GM18861 (cell line): ENCODE measurements around the gene ULK3.

Experiments
- ATAC-seq: cut with Tn5 transposase; IDR thresholded peaks from one replicate; pipeline ENCODE4 v1.9.1; 2021; ENCODE audit not compliant: unreplicated experiment

The ULK3 gene

DNA sequence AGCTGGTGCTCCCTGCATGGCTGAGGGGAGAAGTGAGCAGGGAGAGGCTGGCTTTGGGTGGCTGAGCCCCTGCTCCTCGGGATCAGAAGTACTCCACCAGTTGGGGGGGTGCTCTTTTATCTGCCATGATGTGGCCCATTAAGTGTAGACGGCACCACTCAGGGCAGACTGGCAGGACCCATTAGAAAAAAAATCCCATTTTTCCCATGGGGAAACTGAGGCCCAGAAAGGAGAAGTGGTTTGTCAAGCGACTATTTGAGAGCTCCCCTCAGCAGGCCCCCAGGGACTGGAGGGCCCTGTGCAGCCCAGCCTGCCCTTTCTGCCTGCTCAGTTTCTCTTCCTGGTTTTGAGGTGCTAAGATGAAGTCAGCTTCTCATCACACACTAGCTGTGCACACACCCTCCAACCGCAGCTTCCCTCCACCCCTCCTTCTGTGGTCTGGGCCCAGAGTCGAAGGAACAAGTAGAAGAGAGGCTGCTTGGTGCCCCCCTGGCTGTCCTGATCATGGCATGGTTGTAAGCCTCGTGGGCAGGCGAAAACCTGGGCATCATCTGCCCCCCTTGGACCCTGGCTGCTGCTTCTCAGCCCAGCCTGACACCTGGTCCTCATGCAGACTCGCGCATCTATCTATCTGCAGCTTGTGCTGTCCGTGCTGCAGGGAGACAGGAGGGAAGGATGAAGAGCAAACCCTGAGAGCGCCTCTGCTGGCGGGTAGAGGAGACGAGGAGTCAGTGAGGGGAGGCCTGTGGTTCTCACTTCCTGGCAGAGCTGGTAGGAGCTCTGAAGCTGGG, 55.5 kb downstream of the ULK3 start:
- peak; percentile 29 for ATAC-seq

DNA sequence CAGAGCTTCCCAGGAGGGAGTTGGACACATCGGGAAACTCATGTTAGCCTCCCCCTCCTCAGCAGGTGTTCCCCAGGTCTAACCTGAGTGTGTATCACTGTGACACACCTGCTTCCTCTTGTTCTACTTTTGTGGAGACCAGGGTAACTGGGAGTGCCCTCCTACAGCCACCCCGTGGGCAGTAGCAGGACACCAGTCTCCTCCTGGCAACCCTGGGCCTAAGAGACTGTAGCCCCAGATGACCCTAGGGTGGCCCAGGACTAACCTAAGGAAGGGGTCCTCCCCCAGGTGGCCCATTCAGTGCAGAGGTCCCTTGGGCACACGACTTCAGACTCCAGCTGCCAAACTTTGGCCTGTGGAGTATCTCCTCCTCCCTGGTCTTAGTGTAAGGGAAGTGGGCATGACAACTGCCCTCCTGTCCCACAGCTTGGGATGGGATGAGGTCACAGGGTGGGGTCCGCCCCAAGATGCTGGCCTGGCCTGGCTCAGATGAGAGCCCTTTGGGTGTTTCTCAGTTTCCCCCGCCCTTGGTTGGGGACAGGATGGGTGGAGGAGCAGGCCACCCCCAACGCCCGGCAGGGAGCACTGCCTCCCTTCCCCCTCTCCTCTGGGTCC, 56.3 kb downstream of the ULK3 start:
- ATAC-seq = no peak
